Inferior parietal cortex (tissue), 1 donor: Measurements from ENCODE around the gene PFDN2.
A peak's percentile ranks its signal among the peaks of the same experiment; 100 is the strongest.
"Not testable (repeated sequence)": the region's sequence is repeated elsewhere in the genome, so short reads cannot be mapped to it uniquely, and the experiment has no call there.

Source experiments
- DNase-seq: peaks from one replicate; pipeline ENCODE4 v3.0.0-alpha.2; 2016; ENCODE audit errors: extremely low spot score

PFDN2 gene

DNA sequence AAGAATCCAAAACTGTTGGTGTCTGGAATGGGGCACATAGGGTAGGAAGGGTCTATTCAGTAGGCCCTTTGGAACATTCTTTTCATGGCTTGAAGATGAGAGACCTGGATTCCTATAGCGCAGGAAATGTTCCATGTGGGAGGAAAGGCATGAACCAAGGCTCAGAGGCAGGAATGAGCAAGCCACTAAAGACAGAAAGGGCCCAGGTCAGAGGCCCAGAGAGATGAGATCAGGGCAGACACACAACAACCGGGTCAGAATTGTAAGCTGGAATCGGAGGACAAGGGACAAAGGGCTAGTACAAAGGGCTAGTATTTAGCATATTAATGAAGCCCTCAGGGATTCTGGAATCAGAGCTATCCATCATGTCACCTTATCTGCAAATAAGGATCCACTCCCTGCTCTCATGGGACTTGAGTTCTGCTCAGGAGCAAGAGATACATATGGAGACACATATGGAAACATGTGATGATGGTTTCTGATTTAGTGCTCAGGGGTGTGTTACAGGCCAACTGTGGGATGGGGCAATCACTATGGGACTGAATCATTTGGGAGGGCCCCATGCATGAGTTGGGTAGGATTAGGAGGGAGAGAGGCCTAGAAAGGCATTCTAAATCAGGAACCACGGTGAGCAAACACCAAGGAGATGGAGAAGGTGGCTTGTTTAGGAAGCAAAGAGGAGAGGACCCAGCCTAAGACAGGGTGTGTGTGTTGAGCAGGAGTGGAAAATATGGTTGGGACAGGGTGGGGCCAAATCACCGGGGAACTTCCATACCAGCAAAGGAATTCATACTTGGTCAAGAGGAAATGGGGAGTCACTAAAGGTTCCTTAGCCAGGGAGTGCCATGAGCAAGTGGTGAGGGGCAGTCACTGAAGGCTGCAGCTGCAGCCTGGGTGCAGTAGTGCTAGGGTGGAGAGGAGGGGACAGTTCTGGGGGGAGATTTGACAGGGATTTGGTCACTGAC lies 37.1 kb downstream of the PFDN2 start:
- no peak for DNase-seq

- no peak for DNase-seq
These were observed 38.3 kb downstream of the PFDN2 start for GRCh38 chr1:161079436-161080110.

DNA sequence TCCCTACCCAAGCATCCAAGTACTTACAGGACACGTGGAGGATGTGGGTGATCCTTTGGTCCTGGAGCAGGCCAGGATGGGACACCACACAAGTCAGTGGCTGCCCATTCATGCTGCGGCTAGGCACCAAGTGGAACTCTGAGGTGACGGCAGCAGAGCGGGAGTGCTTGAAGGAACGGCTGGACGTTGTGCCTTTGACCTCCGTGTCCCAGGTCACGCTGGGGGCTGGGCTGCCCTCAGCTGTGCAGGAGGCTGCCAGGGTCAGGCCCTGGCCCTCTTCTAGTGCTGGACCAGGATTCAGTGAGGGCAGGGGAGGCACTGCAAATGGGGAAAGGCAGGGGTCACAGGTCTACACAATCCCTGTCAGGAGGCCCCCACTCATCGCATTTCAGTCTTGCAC lies 40.4 kb downstream of the PFDN2 start:
- no peak for DNase-seq

DNA sequence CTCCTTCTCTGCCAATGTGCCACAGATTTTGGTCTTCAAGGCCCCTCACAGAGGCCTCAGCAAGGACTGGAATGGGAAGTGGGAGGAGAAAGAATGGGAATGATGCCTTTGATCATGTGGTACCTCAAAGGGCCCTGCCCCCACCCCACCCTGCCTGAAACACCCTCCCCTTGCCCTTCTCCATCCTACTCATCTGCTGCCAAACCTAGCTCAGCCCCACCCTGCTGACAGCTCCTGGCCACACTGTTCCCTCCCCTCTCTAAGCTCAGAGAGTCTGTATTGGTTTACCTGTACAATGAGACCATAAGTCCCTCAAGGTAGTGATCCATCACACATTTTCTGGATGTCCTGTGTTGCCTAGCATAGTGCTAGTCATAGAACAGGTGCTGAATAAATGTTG lies 41.4 kb downstream of the PFDN2 start:
- DNase-seq, result no peak

GRCh38 chr1:161074676-161075368 lies 43.0 kb downstream of the PFDN2 start:
- DNase-seq, result no peak

- no peak for DNase-seq
These were observed 44.2 kb downstream of the PFDN2 start for GRCh38 chr1:161073474-161074121.

GRCh38 chr1:161072751-161073449 lies 44.9 kb downstream of the PFDN2 start:
- no peak for DNase-seq

GRCh38 chr1:161071886-161072371 lies 45.9 kb downstream of the PFDN2 start:
- DNase-seq, result peak; percentile 21

DNA sequence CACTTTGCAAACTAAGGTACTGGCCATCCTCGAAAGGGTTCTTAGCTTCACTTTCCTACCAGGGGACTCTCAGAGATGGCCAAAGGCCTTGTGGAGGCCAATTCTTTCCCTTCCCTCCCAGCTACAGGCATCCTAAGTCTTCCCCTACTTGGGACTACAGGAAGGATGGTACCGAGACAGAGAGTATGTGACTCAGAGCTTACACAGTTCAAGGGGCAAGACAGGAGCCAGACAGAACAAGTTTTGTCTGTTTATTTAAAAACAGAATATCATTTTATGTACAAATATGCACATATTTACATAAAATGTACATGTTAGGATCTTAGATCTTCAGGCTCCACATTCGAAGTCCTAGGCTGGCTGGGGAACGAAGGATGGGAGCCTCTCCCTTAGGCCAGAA lies 47.1 kb downstream of the PFDN2 start:
- DNase-seq, result no peak

DNA sequence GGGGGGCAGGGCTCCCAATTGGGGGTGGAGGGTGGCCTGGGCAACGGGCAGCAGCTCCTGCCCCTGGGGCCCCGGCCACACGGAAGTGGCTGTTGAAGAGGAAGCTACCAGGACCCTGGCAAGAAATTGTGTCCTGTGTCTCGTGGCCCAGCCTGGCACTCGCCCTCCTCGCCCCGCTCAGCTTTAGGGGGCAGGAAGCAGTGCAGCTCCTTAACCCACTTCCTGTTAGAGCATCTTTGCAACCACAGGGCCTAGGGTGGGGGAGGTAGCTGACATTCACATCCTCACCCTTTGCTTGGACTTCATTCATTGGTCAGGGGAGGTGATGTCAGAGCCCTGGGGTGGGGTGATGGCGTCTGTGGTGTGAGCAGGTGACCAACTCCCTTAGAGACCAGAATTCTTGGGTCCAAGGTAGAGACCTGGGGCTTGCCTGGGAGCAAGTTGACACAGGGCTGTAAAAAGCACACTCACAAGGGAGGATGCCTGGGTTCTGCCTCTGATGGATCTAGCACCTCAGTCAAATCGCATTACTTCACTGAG lies 48.0 kb downstream of the PFDN2 start, which contains the start of gene ARHGAP30:
Gene ARHGAP30, minus strand, starts transcription at position 161 of the 540 bp plus-strand sequence. CDS start 267 bp downstream, outside the sequence.
- DNase-seq, result no peak

DNA sequence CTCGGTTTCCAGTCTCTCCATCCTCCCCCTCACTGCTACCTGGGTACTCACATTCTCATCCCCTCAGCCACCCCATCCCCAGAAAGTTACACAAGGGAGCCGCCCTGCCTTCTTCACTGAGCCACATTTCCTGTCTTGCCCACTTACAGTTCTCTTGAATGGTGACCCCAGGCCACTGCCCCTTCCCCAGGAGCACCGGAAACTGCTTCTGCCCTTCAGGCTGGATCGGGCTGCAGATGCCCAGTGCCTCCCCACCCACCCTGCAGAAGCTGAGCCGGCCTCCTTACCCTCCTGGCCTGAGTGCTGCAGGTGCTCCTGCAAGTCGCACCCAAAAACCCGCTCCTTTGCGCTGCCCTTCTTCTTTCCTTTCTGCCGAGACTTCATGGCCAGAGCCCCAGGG lies 48.6 kb downstream of the PFDN2 start:
- DNase-seq, result no peak

DNA sequence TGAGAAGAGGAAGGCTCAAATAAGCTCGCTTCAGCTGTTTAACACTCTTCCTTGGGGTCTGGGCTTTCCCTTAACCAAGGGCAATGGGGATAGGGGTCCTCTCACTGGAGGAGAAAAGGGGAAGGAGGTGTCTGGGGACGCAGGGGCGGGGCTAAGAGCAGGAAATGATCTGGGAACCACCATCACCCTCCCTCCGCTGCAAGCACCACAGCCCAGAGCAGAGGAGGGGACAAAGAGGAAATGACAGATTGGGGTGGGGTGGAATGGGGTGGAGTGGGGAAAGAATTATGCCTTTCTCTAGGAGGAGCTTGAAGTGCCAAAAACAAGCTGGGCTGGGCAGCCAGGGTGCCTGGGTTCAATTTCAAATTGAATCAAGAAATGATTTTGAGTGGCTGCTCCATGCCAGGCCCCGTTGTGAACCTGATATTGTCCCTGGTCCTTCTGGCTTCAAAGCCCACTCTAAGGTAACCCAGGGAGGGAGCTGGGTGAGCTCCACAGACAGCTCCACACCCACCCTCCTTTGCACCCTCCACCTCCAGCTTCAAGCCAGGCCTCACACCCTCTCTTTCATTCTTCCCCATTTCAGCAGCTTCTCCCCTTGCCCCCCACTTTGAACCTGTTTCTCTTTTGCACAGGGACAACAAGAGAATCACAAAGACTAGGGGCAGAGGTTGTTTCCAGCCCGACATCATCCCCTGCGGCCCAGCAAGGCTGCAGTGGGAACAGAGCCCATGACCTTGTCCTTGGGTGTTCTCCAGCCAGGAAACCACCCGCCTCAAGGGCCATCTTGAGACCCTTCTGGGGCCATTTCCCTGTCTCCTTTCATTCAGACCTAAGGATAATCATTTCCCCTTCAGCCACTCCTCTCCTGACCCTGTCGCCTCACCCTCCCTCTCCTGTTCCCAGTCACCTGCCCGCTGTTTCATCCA lies 49.3 kb downstream of the PFDN2 start:
- DNase-seq, result no peak

DNA sequence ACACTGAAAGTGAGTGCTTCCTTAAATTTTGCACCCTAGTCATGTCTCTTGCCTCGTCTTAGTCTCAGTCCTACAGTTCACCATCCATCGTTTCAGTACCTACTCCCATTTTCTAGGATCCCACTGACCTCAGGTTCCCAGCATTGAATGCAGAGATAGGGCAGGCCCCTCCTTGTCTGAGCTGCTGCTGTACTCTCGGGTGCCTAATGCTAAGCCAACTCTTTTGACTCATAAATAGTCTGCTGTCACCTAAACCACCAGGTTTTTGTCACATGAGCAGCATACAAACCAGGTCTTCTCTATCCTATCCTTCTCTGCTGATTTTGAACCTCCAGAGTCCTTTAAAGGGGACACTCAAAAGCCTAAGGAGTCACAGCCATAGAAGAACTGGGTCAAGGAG lies 51.1 kb downstream of the PFDN2 start:
- no peak for DNase-seq

- DNase-seq, result not testable (repeated sequence)
These were observed 52.2 kb downstream of the PFDN2 start for GRCh38 chr1:161065681-161066080.

- DNase-seq, result not testable (repeated sequence)
These were observed 53.9 kb downstream of the PFDN2 start for GRCh38 chr1:161063936-161064335.

DNA sequence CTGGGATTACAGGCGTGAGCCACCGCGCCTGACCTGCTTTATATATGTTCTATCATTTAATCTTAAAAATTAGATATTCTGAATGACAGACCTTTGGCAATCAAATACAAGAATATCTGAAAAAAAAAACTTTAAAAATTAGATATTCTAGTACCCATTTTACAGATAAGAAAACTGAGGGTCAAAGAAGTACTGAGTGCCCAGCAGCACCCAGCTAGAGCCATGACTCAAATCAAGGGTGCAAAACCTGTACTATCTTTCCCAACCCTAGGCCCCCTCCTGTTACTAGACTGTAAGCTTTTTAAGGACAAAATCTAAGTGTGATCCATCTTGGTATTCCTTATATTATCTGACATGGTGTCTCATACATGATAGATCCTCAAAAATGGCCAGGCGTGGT lies 56.4 kb downstream of the PFDN2 start:
- no peak for DNase-seq

- DNase-seq, result no peak
These were observed 58.5 kb downstream of the PFDN2 start for GRCh38 chr1:161059293-161059692.

GRCh38 chr1:161054805-161055204 lies 63.0 kb downstream of the PFDN2 start:
- DNase-seq, result no peak

DNA sequence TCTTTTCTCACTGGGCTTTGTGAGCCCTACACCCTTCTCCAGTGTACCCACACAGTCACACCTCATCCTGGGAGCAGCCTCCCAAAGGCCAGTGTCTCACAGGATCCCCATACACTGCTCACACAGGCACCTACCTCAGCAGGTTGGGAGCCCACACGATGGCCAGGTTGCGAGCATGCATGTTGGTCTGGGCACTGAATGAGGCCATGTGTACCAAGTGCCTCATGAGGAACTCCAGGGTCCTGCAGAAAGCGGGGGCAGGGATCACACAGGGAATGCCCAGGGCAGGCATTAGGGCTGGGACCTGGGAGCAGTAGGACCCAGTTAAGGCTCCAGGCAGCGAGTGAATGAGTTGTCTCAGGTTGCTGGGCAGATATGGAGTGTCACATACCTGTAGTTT lies 63.6 kb downstream of the PFDN2 start:
- DNase-seq, result no peak

- no peak for DNase-seq
These were observed 64.9 kb downstream of the PFDN2 start for GRCh38 chr1:161052899-161053298.
